HEK293T (cell line): Measurements from ENCODE around the gene EGLN1.

ENCODE experiments used
- ELF4 ChIP-seq: fragments of 450-650 bp; IDR thresholded peaks from 2 replicates; pipeline ENCODE4 v1.6.1; 2017; ENCODE audit warnings: antibody characterized with exemption
- FOXA1 ChIP-seq: fragments of 450-650 bp; IDR thresholded peaks from 2 replicates; pipeline ENCODE4 v1.6.1; 2016; ENCODE audit warnings: mild to moderate bottlenecking
- NFRKB ChIP-seq: fragments of 450-650 bp; IDR thresholded peaks from 2 replicates; pipeline ENCODE4 v1.6.1; 2016; ENCODE audit warnings: mild to moderate bottlenecking, moderate library complexity
- SP1 ChIP-seq: fragments of 450-650 bp; IDR thresholded peaks from 2 replicates; pipeline ENCODE4 v1.6.1; 2017
- SUZ12 ChIP-seq: fragments of 450-650 bp; IDR thresholded peaks from 2 replicates; pipeline ENCODE4 v1.6.1; 2016; ENCODE audit warnings: mild to moderate bottlenecking
- TARDBP ChIP-seq: fragments of 450-650 bp; IDR thresholded peaks from 2 replicates; pipeline ENCODE4 v1.6.1; 2016
- ZNF384 ChIP-seq: fragments of 450-650 bp; IDR thresholded peaks from 2 replicates; pipeline ENCODE4 v1.6.1; 2016

DNA sequence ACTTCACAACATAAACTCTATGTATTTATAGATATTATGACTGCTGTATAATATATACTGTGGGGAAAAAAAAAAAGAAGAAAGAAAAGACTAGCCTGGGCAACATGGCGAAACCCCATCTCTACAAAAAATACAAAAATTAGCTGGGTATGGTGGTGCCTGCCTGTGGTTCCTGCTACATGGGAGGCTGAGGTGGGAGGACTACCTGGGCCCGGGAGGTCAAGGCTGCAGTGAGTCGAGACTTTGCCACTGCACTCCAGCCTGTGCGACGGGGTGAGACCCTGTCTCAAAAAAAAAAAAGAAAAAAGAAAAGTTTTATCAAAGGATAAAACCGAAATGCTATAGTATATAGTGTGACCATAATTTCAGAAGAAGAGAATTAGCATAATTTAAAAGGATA, 87.1 kb downstream of the EGLN1 start:
- TF ChIP-seq ZNF384 (no peak), SP1 (no peak), FOXA1 (no peak), SUZ12 (no peak), ELF4 (no peak), TARDBP (no peak), NFRKB (no peak)
